ENCODE results near the gene VASN. TPM values are rescaled to one million over a fixed set of nuclear protein-coding genes. Genes with fewer than 3 reads are reported as not detected.

Gene VASN
- total RNA-seq, 5 donors from 2014 or later (not counting 1 experiment from before 2014, with no cell fraction given) = 0.38 to 0.89 (median 0.56) TPM

DNA sequence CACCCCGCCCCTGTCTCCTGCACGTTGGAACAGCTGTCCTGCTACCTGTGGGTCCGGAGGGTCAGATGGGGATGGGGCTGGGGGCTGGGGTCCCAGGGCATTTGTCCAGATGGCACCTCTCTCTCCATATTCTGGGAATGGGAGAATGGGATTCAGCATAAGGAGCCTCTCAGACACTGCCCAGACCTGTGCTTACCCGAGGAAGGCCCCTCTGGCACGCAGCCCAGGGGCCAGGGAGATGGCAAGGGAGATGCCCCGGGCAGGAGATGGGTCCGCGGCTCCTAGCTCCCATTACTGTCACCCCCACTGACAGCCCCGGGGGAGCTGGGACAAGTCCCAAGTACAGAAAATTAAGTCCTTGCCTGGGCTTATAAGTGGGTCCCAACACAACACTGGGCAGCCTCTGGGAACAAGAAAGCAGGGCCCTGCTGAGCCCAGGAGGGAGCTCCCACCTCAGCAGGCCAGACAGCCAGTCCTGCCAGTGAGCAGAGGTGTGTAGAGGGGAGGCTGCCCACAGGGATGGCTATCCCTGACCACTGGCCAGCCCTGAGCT is 1.8 kb downstream of the VASN start:
- H3K4me1 ChIP-seq (ENCODE audit: control insufficient read depth in 1 of 2, extremely low read depth in 1 of 2, insufficient read depth in 2 of 2, low read length in 2 of 2) = peaks cover 4 to 57% of the 10 kb centered on the region in 2 experiments
- no peak overlapping the region for H3K27ac Mint-ChIP-seq

DNA sequence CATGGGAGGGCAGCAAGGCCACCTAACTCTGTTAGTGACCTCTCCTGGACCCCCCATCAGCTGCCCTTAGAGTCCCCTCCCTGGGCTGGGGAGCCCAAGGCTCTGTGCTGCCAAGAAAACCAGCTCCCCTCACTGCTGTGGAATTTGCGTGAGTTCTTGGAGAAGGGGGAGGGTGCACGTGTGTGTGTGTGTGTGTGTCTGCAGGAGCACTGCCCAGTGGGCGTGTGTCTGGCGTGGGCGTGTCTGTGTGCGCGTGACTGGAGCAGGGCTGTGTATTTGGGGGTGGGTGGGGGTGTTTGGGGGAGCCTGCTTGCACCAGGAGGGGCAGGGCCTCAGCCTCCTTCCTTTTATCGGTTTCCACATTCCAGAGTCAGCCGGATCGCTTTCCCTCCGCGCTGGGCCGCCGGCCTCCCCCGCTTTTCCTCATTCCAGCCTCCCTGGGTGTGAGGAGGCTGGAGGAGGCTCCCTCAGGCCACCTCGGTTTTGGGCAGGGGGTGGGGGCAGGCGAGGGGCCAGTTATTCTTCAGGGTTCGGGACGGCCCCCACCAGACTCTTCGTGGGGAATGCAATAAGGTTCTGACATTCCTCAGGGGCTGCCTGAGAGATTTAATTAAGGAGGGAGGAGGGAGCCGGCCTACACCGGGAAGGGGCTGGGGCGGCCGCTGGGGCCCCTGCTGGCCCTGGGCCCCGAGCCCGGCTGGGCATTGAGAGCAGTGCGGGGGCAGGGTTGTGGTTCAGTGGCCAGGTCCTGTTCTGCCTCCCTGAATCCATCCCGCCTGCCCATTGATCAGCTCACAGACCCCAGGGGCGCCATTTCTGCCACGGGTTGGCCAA is 2.5 kb downstream of the VASN start:
- H3K9me3 Mint-ChIP-seq = no peaks in the 10 kb centered on the region
- Histone ChIP-seq H3K9me3 (no peaks in the 10 kb centered on the region), H3K27ac (ENCODE audit: low read length) (no peak overlapping the region), H3K36me3 (ENCODE audit: control insufficient read depth in 2 of 2, extremely low read depth in 1 of 2, insufficient read depth in 1 of 2, low read length in 1 of 2) (peaks cover 7 to 17% of the 10 kb centered on the region in 2 donors), H3K27me3 (replicated peaks in 1 of 2; ENCODE audit: control insufficient read depth in 2 of 2, extremely low read depth in 1 of 2, insufficient read depth in 2 of 2, low read length in 1 of 2) (no peaks in the 10 kb centered on the region), H3K4me1 (ENCODE audit: control insufficient read depth in 1 of 2, extremely low read depth in 1 of 2, insufficient read depth in 2 of 2, low read length in 2 of 2) (peaks cover 4 to 63% of the 10 kb centered on the region in 2 experiments), H3K4me3 (ENCODE audit: control insufficient read depth in 1 of 2, extremely low read depth in 1 of 2, low read length in 1 of 2) (no peak overlapping the region)
- ChIA-PET CTCF (interaction anchor here in 1 of 2 donors (0.6 kb wide), 1 partner anchor 364 kb away, joined by 3 read pairs; no protein-coding TSS in a partner anchor), POLR2A (interaction anchor here in 1 of 2 donors (0.7 kb wide), 1 partner anchor 16 kb away, joined by 3 read pairs; no protein-coding TSS in a partner anchor)
- 20% methylated on average over 1 of the region's 30 CpGs for WGBS (ENCODE audit: insufficient coverage)
- H3K27ac Mint-ChIP-seq = peak overlapping the region; percentile 46 to 61
- no peaks in the 10 kb centered on the region for H3K27me3 Mint-ChIP-seq
- ATAC-seq (replicated peaks in 1 of 4) (no peak), DNase-seq (peak in 4 of 35 experiments; percentile 26 to 47 (median 29))
- peaks cover 23 to 30% (median 24%) of the 10 kb centered on the region in 3 donors for H3K4me1 Mint-ChIP-seq
- H3K36me3 Mint-ChIP-seq = peaks cover 3% of the 10 kb centered on the region
- no peak overlapping the region for H3K4me3 Mint-ChIP-seq

More for the DNA sequence above, 1.8 kb downstream of the VASN start:
- H3K9me3 Mint-ChIP-seq = no peaks in the 10 kb centered on the region
- peak overlapping the region in 1 of 3 donors; percentile 71 for H3K4me3 Mint-ChIP-seq
- H3K36me3 ChIP-seq (ENCODE audit: control insufficient read depth in 2 of 2, extremely low read depth in 1 of 2, insufficient read depth in 1 of 2, low read length in 1 of 2) = peaks cover 2 to 16% of the 10 kb centered on the region in 2 donors
- no peak for ATAC-seq (replicated peaks in 1 of 4)
- H3K27me3 ChIP-seq (replicated peaks in 1 of 2; ENCODE audit: control insufficient read depth in 2 of 2, extremely low read depth in 1 of 2, insufficient read depth in 2 of 2, low read length in 1 of 2) = no peaks in the 10 kb centered on the region
- peaks cover 3% of the 10 kb centered on the region for H3K36me3 Mint-ChIP-seq
- DNase-seq = no peak
- WGBS (ENCODE audit: insufficient coverage) = 89% methylated on average over 8 of the region's 9 CpGs
- H3K27ac ChIP-seq (ENCODE audit: low read length) = no peak overlapping the region
- peaks cover 23 to 29% (median 24%) of the 10 kb centered on the region in 3 donors for H3K4me1 Mint-ChIP-seq
- no peaks in the 10 kb centered on the region for H3K27me3 Mint-ChIP-seq
- no peak overlapping the region for H3K4me3 ChIP-seq (ENCODE audit: control insufficient read depth in 1 of 2, extremely low read depth in 1 of 2, low read length in 1 of 2)
- POLR2A ChIA-PET = interaction anchor here in 1 of 2 donors (0.6 kb wide), 1 partner anchor 202 kb away, joined by 3 read pairs; no protein-coding TSS in a partner anchor
- CTCF ChIA-PET = interaction anchor here in 1 of 2 donors (0.6 kb wide), 1 partner anchor 365 kb away, joined by 3 read pairs; no protein-coding TSS in a partner anchor
- H3K9me3 ChIP-seq = no peaks in the 10 kb centered on the region

DNA sequence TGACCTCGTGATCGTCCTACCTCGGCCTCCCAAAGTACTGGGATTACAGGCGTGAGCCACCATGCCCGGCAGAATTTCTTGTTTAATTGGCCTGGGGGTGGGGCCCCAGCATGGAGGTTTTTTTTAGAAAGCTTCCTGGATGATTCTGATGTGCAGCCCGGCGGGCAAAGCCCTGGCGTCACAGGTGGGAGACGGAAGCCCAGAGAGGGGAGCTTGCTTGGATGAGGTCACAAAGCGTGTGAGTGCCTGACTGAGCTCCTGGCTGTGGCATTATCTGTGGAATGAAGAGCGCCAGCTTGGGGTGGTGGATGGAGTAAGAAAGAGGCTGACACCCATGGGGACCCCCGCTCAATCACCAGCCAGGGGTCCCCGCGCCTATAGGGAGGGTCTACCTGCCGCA is 4.1 kb downstream of the VASN start:
- no peak overlapping the region for H3K27ac ChIP-seq (ENCODE audit: low read length)
- DNase-seq (no peak), ATAC-seq (replicated peaks in 1 of 4) (no peak)
- ChIA-PET CTCF (interaction anchor here in 1 of 2 donors (0.6 kb wide), 1 partner anchor 46 kb away, joined by 6 read pairs; no protein-coding TSS in a partner anchor), POLR2A (interaction anchor here in 1 of 2 donors (0.6 kb wide), 1 partner anchor 49 kb away, joined by 4 read pairs; no protein-coding TSS in a partner anchor)
- Mint-ChIP-seq H3K4me3 (peak overlapping the region in 1 of 3 donors; percentile 12), H3K36me3 (peaks cover 3% of the 10 kb centered on the region), H3K4me1 (peaks cover 23 to 28% (median 24%) of the 10 kb centered on the region in 3 donors), H3K27me3 (no peaks in the 10 kb centered on the region), H3K27ac (peak overlapping the region; percentile 19 to 48), H3K9me3 (no peaks in the 10 kb centered on the region)
- peaks cover 7 to 30% of the 10 kb centered on the region in 2 donors for H3K36me3 ChIP-seq (ENCODE audit: control insufficient read depth in 2 of 2, extremely low read depth in 1 of 2, insufficient read depth in 1 of 2, low read length in 1 of 2)
- no peak overlapping the region for H3K4me3 ChIP-seq (ENCODE audit: control insufficient read depth in 1 of 2, extremely low read depth in 1 of 2, low read length in 1 of 2)
- peaks cover 4 to 67% of the 10 kb centered on the region in 2 experiments for H3K4me1 ChIP-seq (ENCODE audit: control insufficient read depth in 1 of 2, extremely low read depth in 1 of 2, insufficient read depth in 2 of 2, low read length in 2 of 2)
- WGBS (ENCODE audit: insufficient coverage) = 97% methylated on average over 5 of the region's 15 CpGs
- H3K9me3 ChIP-seq = no peaks in the 10 kb centered on the region
- no peaks in the 10 kb centered on the region for H3K27me3 ChIP-seq (replicated peaks in 1 of 2; ENCODE audit: control insufficient read depth in 2 of 2, extremely low read depth in 1 of 2, insufficient read depth in 2 of 2, low read length in 1 of 2)

DNA sequence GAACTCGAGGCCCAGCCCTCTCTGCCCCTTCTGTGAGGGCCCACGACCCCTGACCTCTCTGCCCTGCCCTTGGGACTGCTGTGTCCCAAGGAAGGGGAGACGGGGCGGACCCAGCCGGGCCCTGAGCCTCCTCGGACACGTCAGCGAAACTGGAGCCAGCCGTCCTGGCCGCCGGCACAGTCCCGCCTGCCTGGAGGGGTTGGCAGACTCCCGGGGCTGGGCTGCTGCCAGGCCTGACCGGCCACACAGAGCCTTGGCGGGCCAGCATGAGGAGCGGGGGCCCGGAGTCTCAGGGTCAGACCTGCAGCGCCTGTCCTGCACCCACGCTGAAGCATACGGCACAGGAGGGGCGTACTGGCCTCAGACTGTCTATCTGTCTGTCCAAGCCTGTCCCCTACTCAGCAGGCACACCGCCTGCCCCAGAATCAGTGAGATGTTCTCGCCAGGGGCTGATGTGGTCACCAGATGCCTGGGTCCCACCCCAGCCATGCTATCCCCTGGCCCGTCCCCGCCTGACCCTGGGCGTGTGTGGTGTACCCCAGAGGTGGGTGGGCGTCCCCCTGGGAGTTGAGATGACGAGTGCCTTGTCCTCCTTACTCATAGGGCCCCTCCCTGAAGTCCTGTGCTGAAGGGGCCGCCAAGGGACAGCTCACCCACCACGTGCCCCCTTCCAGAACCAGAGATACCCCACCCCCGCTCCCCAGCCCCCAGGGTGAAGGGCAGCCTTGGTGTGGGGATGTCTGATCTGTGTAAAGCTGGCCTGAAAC is 4.7 kb downstream of the VASN start:
- no peak overlapping the region for H3K4me3 ChIP-seq (ENCODE audit: control insufficient read depth in 1 of 2, extremely low read depth in 1 of 2, low read length in 1 of 2)
- H3K27ac ChIP-seq (ENCODE audit: low read length) = no peak overlapping the region
- no peak overlapping the region for H3K4me3 Mint-ChIP-seq
- H3K27ac Mint-ChIP-seq = no peak overlapping the region
- ATAC-seq (replicated peaks in 1 of 4) (no peak), DNase-seq (no peak)
- 98% methylated on average over 24 of the region's 31 CpGs for WGBS (ENCODE audit: insufficient coverage)
- H3K4me1 Mint-ChIP-seq = peaks cover 22 to 28% (median 24%) of the 10 kb centered on the region in 3 donors
- H3K27me3 ChIP-seq (replicated peaks in 1 of 2; ENCODE audit: control insufficient read depth in 2 of 2, extremely low read depth in 1 of 2, insufficient read depth in 2 of 2, low read length in 1 of 2) = no peaks in the 10 kb centered on the region
- ChIA-PET POLR2A (no interaction called here), CTCF (no interaction called here)
- peaks cover 4 to 61% of the 10 kb centered on the region in 2 experiments for H3K4me1 ChIP-seq (ENCODE audit: control insufficient read depth in 1 of 2, extremely low read depth in 1 of 2, insufficient read depth in 2 of 2, low read length in 2 of 2)
- H3K27me3 Mint-ChIP-seq = no peaks in the 10 kb centered on the region
- no peaks in the 10 kb centered on the region for H3K9me3 Mint-ChIP-seq
- peaks cover 3% of the 10 kb centered on the region for H3K36me3 Mint-ChIP-seq
- H3K36me3 ChIP-seq (ENCODE audit: control insufficient read depth in 2 of 2, extremely low read depth in 1 of 2, insufficient read depth in 1 of 2, low read length in 1 of 2) = peaks cover 9 to 35% of the 10 kb centered on the region in 2 donors
- no peaks in the 10 kb centered on the region for H3K9me3 ChIP-seq

DNA sequence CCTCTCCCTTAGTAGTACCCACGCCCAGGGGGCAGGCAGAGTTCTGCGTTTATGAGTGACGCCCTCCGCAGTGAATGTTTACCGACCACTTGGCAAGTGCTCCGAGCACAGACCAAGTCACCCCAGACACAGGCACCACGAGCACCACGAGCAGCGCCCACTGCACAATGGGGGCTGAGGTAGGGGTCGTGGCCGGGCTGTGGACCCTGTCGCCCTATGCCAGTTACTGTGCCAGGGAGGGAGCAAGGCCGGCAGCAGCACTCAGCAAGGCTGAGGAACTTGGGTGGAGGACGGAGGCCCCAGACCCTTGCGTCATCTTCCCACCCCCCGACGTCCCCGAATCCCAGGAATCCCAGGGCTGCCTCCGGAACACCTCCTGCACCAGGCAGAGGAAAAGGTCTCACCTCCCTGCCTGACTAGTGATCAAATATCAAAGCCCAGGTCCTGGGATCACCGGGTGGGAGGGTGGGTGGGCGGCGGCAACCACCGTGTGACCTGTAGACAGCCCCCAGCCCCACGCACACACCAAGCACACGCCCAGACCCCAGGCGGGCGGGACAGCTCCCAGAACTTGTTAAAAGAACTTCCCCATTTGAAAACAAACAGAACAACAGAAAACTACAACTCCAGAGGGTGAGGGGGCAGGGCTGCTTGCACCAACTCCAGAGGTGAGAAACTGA is 5.4 kb downstream of the VASN start:
- no peaks in the 10 kb centered on the region for H3K9me3 Mint-ChIP-seq
- H3K9me3 ChIP-seq = no peaks in the 10 kb centered on the region
- peaks cover 14 to 37% of the 10 kb centered on the region in 2 donors for H3K36me3 ChIP-seq (ENCODE audit: control insufficient read depth in 2 of 2, extremely low read depth in 1 of 2, insufficient read depth in 1 of 2, low read length in 1 of 2)
- WGBS (ENCODE audit: insufficient coverage) = 96% methylated on average over 14 of the region's 27 CpGs
- no peak overlapping the region for H3K27ac Mint-ChIP-seq
- H3K4me1 ChIP-seq (ENCODE audit: control insufficient read depth in 1 of 2, extremely low read depth in 1 of 2, insufficient read depth in 2 of 2, low read length in 2 of 2) = peaks cover 3 to 59% of the 10 kb centered on the region in 2 experiments
- H3K27me3 Mint-ChIP-seq = no peaks in the 10 kb centered on the region
- ChIA-PET CTCF (no interaction called here), POLR2A (no interaction called here)
- no peak for ATAC-seq (replicated peaks in 1 of 4)
- H3K27ac ChIP-seq (ENCODE audit: low read length) = no peak overlapping the region
- H3K27me3 ChIP-seq (replicated peaks in 1 of 2; ENCODE audit: control insufficient read depth in 2 of 2, extremely low read depth in 1 of 2, insufficient read depth in 2 of 2, low read length in 1 of 2) = no peaks in the 10 kb centered on the region
- H3K36me3 Mint-ChIP-seq = peaks cover 3% of the 10 kb centered on the region
- DNase-seq = no peak
- H3K4me3 ChIP-seq (ENCODE audit: control insufficient read depth in 1 of 2, extremely low read depth in 1 of 2, low read length in 1 of 2) = no peak overlapping the region
- peaks cover 21 to 28% (median 24%) of the 10 kb centered on the region in 3 donors for H3K4me1 Mint-ChIP-seq
- H3K4me3 Mint-ChIP-seq = no peak overlapping the region
